Activated T-cell treated with anti-CD3 and anti-CD28 coated beads, Interleukin-2, amount 50 U/mL, for 48 hours (primary cell): ENCODE measurements around the gene SPTLC3.

Experiments
- DNase-seq, 2 experiments: peaks; one replicate each; pipeline ENCODE4 v3.0.0-alpha.2; 2020

The SPTLC3 gene

GRCh38 chr20:13205425-13205824 is 196.7 kb downstream of the SPTLC3 start:
- DNase-seq = no peak

- DNase-seq = no peak
Observed at GRCh38 chr20:13205848-13206434, 197.2 kb downstream of the SPTLC3 start.

GRCh38 chr20:13207016-13207415 is 198.2 kb downstream of the SPTLC3 start:
- no peak for DNase-seq

GRCh38 chr20:13211956-13212618 is 203.3 kb downstream of the SPTLC3 start:
- no peak for DNase-seq

GRCh38 chr20:13212750-13213149 is 204.0 kb downstream of the SPTLC3 start:
- no peak for DNase-seq

- DNase-seq = no peak
Observed at GRCh38 chr20:13213335-13213734, 204.6 kb downstream of the SPTLC3 start.

GRCh38 chr20:13216533-13216932 is 207.8 kb downstream of the SPTLC3 start:
- no peak for DNase-seq
